ENCODE data around the gene SLC17A8. TPM values are rescaled to one million over a fixed set of nuclear protein-coding genes. Genes with fewer than 3 reads are reported as not detected.

The SLC17A8 gene
- polyA plus RNA-seq, 3 donors = not detected

DNA sequence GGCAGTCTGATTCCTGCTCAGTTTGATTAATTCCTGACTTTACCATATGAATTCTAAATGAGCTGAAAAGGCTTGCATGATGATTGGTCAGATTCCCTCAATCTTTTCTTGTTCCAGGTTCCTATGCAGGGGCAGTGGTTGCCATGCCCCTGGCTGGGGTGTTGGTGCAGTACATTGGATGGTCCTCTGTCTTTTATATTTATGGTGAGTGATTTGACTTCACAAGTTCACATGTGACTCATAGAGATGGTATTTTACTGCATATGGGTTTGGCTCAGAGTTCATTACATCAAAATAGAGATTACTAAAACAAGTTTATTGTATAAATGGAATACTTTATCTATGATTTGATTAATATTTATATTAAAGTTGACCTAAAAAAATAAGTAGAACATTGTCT lies 44.8 kb downstream of the SLC17A8 start:
- no peak overlapping the region for H2AFZ ChIP-seq (ENCODE audit: insufficient read depth, low read depth, low read length, poor library complexity, severe bottlenecking)
- H4K20me1 ChIP-seq (ENCODE audit: insufficient read depth, low read length) = no peaks in the 10 kb centered on the region
- H3K27ac Mint-ChIP-seq = no peak overlapping the region
- H3K4me1 Mint-ChIP-seq = no peaks in the 10 kb centered on the region
- H3K36me3 Mint-ChIP-seq = no peaks in the 10 kb centered on the region
- no peak overlapping the region for H3K27ac ChIP-seq (ENCODE audit: low read depth in 1 of 2, low read length in 2 of 2)
- peaks cover 0 to 3% (median 0%) of the 10 kb centered on the region in 7 donors for H3K9me3 Mint-ChIP-seq
- H3K9ac ChIP-seq (ENCODE audit: insufficient read depth, low read length, poor library complexity, severe bottlenecking) = no peak overlapping the region
- no peak overlapping the region for H3K4me3 ChIP-seq (replicated peaks in 1 of 3; ENCODE audit: low read depth in 2 of 3, low read length in 3 of 3)
- no peaks in the 10 kb centered on the region for H3K4me1 ChIP-seq (ENCODE audit: control insufficient read depth in 1 of 2, insufficient read depth in 2 of 2, low read length in 2 of 2)
- H3K9me3 ChIP-seq (replicated peaks in 1 of 2; ENCODE audit: control insufficient read depth in 1 of 2, insufficient read depth in 1 of 2, low read length in 2 of 2) = no peaks in the 10 kb centered on the region
- H3K4me3 Mint-ChIP-seq = no peak overlapping the region
- no peak for DNase-seq
- no peaks in the 10 kb centered on the region for H3K36me3 ChIP-seq (replicated peaks in 1 of 2; ENCODE audit: control insufficient read depth in 1 of 2, insufficient read depth in 2 of 2, low read length in 2 of 2)
- TF ChIP-seq, protein P1, sequence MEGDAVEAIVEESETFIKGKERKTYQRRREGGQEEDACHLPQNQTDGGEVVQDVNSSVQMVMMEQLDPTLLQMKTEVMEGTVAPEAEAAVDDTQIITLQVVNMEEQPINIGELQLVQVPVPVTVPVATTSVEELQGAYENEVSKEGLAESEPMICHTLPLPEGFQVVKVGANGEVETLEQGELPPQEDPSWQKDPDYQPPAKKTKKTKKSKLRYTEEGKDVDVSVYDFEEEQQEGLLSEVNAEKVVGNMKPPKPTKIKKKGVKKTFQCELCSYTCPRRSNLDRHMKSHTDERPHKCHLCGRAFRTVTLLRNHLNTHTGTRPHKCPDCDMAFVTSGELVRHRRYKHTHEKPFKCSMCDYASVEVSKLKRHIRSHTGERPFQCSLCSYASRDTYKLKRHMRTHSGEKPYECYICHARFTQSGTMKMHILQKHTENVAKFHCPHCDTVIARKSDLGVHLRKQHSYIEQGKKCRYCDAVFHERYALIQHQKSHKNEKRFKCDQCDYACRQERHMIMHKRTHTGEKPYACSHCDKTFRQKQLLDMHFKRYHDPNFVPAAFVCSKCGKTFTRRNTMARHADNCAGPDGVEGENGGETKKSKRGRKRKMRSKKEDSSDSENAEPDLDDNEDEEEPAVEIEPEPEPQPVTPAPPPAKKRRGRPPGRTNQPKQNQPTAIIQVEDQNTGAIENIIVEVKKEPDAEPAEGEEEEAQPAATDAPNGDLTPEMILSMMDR (IDR thresholded peaks at IDR 0.05) = no peak
- no peaks in the 10 kb centered on the region for H3K27me3 ChIP-seq (ENCODE audit: control insufficient read depth in 2 of 2, insufficient read depth in 2 of 2, low read length in 2 of 2)
- intact Hi-C loops (cut with micrococcal nuclease) = no loop called here
- no peak overlapping the region for H3K4me2 ChIP-seq (replicated peaks; ENCODE audit: extremely low read depth, low read length, poor library complexity, severe bottlenecking)
- peaks cover 3 to 6% (median 4%) of the 10 kb centered on the region in 3 donors for H3K27me3 Mint-ChIP-seq (ENCODE audit: low read depth in 3 of 3)
- H3K79me2 ChIP-seq (ENCODE audit: insufficient read depth, low read length) = no peaks in the 10 kb centered on the region

DNA sequence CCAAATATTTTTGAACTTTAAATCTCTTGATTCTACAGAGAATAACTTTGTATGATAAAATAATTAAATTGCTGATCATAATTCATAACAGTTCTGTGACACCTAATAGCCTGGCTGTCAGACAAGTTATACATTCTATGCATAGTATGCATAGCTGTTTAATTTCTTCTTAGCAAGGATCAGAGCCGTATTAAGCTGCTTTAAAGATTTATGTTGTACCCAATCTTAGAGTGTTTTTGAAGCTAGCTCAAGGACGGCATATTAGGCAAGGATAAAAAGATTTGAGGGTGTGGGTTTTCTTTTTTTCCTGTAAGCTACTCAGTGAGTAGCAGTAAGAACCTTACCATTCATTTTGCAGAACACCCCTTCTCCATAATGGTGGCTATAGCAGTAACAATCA lies 45.9 kb downstream of the SLC17A8 start:
- peak overlapping the region in 1 of 7 donors; percentile 8 for H3K27ac Mint-ChIP-seq
- H3K4me1 Mint-ChIP-seq = no peaks in the 10 kb centered on the region
- intact Hi-C loops (cut with micrococcal nuclease) = no loop called here
- peaks cover 3 to 6% (median 4%) of the 10 kb centered on the region in 3 donors for H3K27me3 Mint-ChIP-seq (ENCODE audit: low read depth in 3 of 3)
- WGBS (ENCODE audit: insufficient coverage) = no CpG with 5 or more reads among the region's 2 CpGs
- TF ChIP-seq, protein P1 (IDR thresholded peaks at IDR 0.05) = no peak
- Histone ChIP-seq H3K36me3 (replicated peaks in 1 of 2; ENCODE audit: control insufficient read depth in 1 of 2, insufficient read depth in 2 of 2, low read length in 2 of 2) (no peaks in the 10 kb centered on the region), H3K9ac (ENCODE audit: insufficient read depth, low read length, poor library complexity, severe bottlenecking) (no peak overlapping the region), H3K4me3 (replicated peaks in 1 of 3; ENCODE audit: low read depth in 2 of 3, low read length in 3 of 3) (no peak overlapping the region), H3K27me3 (ENCODE audit: control insufficient read depth in 2 of 2, insufficient read depth in 2 of 2, low read length in 2 of 2) (no peaks in the 10 kb centered on the region), H3K4me1 (ENCODE audit: control insufficient read depth in 1 of 2, insufficient read depth in 2 of 2, low read length in 2 of 2) (no peaks in the 10 kb centered on the region), H3K27ac (ENCODE audit: low read depth in 1 of 2, low read length in 2 of 2) (no peak overlapping the region), H4K20me1 (ENCODE audit: insufficient read depth, low read length) (no peaks in the 10 kb centered on the region), H3K9me3 (replicated peaks in 1 of 2; ENCODE audit: control insufficient read depth in 1 of 2, insufficient read depth in 1 of 2, low read length in 2 of 2) (no peaks in the 10 kb centered on the region), H2AFZ (ENCODE audit: insufficient read depth, low read depth, low read length, poor library complexity, severe bottlenecking) (no peak overlapping the region), H3K4me2 (replicated peaks; ENCODE audit: extremely low read depth, low read length, poor library complexity, severe bottlenecking) (no peak overlapping the region), H3K79me2 (ENCODE audit: insufficient read depth, low read length) (no peaks in the 10 kb centered on the region)
- H3K36me3 Mint-ChIP-seq = no peaks in the 10 kb centered on the region
- no peak for DNase-seq
- H3K4me3 Mint-ChIP-seq = no peak overlapping the region
- peaks cover 0 to 3% (median 0%) of the 10 kb centered on the region in 7 donors for H3K9me3 Mint-ChIP-seq

Measured in CD14-positive monocyte (primary cell).